ENCODE measurements around the gene NF2. TPM values are rescaled to one million over a fixed set of nuclear protein-coding genes. Genes with fewer than 3 reads are reported as not detected.

The NF2 gene
- total RNA-seq, 6 experiments from 2014 or later, result 9.6 to 24.8 (median 14.0) TPM

GRCh38 chr22:29641700-29642330 lies 38.4 kb downstream of the NF2 start:
- TF ChIP-seq POLR2A (IDR thresholded peaks at IDR 0.05), result no peak
- no peak for TF ChIP-seq CTCF (IDR thresholded peaks at IDR 0.05)
- intact Hi-C loops (cut with DNase I), result no loop called here
- no peak for ATAC-seq
- 73% methylated on average over 10 of the region's 10 CpGs for WGBS (ENCODE audit: insufficient coverage, low coverage, low lambda C conversion rate, missing lambda C conversion rate)
- Histone ChIP-seq H3K36me3 (peaks cover 0 to 13% (median 0%) of the 10 kb centered on the region in 4 donors), H3K9me3 (no peaks in the 10 kb centered on the region), H3K27ac (no peak overlapping the region), H3K4me3 (no peak overlapping the region), H3K27me3 (no peaks in the 10 kb centered on the region), H3K4me1 (no peaks in the 10 kb centered on the region)
- DNase-seq, result no peak

- intact Hi-C loops (cut with DNase I), result no loop called here
- TF ChIP-seq CTCF (IDR thresholded peaks at IDR 0.05), result no peak
- TF ChIP-seq POLR2A (IDR thresholded peaks at IDR 0.05), result no peak
- Histone ChIP-seq H3K36me3 (peaks cover 0 to 13% (median 0%) of the 10 kb centered on the region in 4 donors), H3K9me3 (no peaks in the 10 kb centered on the region), H3K27ac (no peak overlapping the region), H3K4me1 (no peaks in the 10 kb centered on the region), H3K27me3 (no peaks in the 10 kb centered on the region), H3K4me3 (no peak overlapping the region)
- ATAC-seq, result no peak
- 60% methylated on average over 4 of the region's 4 CpGs for WGBS (ENCODE audit: insufficient coverage, low coverage, low lambda C conversion rate, missing lambda C conversion rate)
- DNase-seq, result no peak
These were observed 39.3 kb downstream of the NF2 start for GRCh38 chr22:29642694-29643093.

- 70% methylated on average over 6 of the region's 6 CpGs for WGBS (ENCODE audit: insufficient coverage, low coverage, low lambda C conversion rate, missing lambda C conversion rate)
- DNase-seq, result peak in 1 of 3 donors; percentile 57
These were observed 44.7 kb downstream of the NF2 start for GRCh38 chr22:29647954-29648737.

GRCh38 chr22:29650370-29650769 lies 46.9 kb downstream of the NF2 start:
- WGBS (ENCODE audit: insufficient coverage, low coverage, low lambda C conversion rate, missing lambda C conversion rate), result 88% methylated on average over 5 of the region's 5 CpGs
- no peak for TF ChIP-seq POLR2A (IDR thresholded peaks at IDR 0.05)
- TF ChIP-seq CTCF (IDR thresholded peaks at IDR 0.05), result no peak
- no peak for ATAC-seq

More at GRCh38 chr22:29647954-29648737, 44.7 kb downstream of the NF2 start:
- TF ChIP-seq POLR2A (IDR thresholded peaks at IDR 0.05), result no peak
- TF ChIP-seq CTCF (IDR thresholded peaks at IDR 0.05), result no peak
- H3K36me3 ChIP-seq, result peaks cover 0 to 3% (median 0%) of the 10 kb centered on the region in 4 donors
- no peaks in the 10 kb centered on the region for H3K9me3 ChIP-seq
- peak; percentile 93 to 97 (median 94) for ATAC-seq
- peaks cover 0 to 9% (median 2%) of the 10 kb centered on the region in 4 donors for H3K4me1 ChIP-seq
- intact Hi-C loops (cut with DNase I), result no loop called here
- H3K27ac ChIP-seq, result no peak overlapping the region
- H3K4me3 ChIP-seq, result no peak overlapping the region
- no peaks in the 10 kb centered on the region for H3K27me3 ChIP-seq

More at GRCh38 chr22:29650370-29650769, 46.9 kb downstream of the NF2 start:
- Histone ChIP-seq H3K9me3 (no peaks in the 10 kb centered on the region), H3K27ac (no peak overlapping the region), H3K4me1 (peaks cover 0 to 9% (median 2%) of the 10 kb centered on the region in 4 donors), H3K27me3 (no peaks in the 10 kb centered on the region), H3K36me3 (peaks cover 0 to 3% (median 0%) of the 10 kb centered on the region in 4 donors), H3K4me3 (no peak overlapping the region)
- intact Hi-C loops (cut with DNase I), result no loop called here
- no peak for DNase-seq

Data from right lobe of liver (tissue), 6 donors.